ENCODE measurements around the gene DDX42.

The DDX42 gene, protein sequence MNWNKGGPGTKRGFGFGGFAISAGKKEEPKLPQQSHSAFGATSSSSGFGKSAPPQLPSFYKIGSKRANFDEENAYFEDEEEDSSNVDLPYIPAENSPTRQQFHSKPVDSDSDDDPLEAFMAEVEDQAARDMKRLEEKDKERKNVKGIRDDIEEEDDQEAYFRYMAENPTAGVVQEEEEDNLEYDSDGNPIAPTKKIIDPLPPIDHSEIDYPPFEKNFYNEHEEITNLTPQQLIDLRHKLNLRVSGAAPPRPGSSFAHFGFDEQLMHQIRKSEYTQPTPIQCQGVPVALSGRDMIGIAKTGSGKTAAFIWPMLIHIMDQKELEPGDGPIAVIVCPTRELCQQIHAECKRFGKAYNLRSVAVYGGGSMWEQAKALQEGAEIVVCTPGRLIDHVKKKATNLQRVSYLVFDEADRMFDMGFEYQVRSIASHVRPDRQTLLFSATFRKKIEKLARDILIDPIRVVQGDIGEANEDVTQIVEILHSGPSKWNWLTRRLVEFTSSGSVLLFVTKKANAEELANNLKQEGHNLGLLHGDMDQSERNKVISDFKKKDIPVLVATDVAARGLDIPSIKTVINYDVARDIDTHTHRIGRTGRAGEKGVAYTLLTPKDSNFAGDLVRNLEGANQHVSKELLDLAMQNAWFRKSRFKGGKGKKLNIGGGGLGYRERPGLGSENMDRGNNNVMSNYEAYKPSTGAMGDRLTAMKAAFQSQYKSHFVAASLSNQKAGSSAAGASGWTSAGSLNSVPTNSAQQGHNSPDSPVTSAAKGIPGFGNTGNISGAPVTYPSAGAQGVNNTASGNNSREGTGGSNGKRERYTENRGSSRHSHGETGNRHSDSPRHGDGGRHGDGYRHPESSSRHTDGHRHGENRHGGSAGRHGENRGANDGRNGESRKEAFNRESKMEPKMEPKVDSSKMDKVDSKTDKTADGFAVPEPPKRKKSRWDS

DNA sequence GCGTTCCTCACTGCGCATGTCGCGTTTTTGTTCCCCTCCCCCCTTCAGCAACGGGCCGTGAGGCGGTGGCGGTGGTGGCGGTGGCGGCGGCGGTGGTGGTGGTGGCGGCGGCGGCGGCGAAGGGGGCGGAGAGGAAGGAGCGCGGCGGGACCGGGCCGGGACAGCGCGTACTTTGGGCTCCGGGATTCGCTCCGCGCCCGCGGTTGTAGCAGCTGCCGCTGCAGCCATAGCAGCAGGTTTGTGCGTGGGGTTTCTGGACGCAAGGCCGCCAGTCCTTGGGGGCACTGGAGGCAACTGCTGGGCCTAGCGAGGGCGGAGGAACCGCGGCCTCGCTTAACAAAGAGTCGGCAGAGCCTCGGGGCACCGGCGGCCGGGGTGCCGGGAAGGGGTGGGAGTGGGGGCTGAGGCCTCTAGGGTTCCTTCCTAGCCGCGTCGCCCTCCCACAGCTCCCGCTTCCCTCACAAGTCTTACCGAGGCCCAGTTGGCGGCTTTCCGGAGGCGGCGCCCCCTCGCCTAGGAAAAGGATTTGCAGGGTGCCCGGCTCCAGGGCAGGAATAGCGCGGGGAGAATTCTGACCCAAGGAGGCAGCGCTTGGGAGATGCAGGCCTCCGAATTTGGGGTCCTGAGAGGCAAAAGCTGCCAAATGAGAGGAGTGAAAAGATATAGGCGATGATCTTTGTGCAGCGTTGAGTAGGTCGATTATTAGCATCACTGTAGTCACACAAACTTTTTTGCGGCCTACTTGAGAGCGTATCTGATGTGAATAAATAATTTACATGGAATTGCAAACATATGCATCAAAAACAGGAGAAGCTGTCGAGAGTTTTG, at the start of gene DDX42:
Gene DDX42, plus strand, starts transcription at position 30 of the 828 bp plus-strand sequence. CDS start 12,880 bp downstream, outside the sequence.
- TF ChIP-seq, protein P1, sequence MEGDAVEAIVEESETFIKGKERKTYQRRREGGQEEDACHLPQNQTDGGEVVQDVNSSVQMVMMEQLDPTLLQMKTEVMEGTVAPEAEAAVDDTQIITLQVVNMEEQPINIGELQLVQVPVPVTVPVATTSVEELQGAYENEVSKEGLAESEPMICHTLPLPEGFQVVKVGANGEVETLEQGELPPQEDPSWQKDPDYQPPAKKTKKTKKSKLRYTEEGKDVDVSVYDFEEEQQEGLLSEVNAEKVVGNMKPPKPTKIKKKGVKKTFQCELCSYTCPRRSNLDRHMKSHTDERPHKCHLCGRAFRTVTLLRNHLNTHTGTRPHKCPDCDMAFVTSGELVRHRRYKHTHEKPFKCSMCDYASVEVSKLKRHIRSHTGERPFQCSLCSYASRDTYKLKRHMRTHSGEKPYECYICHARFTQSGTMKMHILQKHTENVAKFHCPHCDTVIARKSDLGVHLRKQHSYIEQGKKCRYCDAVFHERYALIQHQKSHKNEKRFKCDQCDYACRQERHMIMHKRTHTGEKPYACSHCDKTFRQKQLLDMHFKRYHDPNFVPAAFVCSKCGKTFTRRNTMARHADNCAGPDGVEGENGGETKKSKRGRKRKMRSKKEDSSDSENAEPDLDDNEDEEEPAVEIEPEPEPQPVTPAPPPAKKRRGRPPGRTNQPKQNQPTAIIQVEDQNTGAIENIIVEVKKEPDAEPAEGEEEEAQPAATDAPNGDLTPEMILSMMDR (IDR thresholded peaks at IDR 0.05; ENCODE audit: control insufficient read depth, extremely low read depth, insufficient read depth), result 0 out of 2 replicates have a peak, but pooled peaks have one; percentile 10
- no peak for DNase-seq (ENCODE audit: low read depth)
- peak within 1 kb of the TSS; percentile 100 for H3K4me3 ChIP-seq (ENCODE audit: low read depth, low read length)

DNA sequence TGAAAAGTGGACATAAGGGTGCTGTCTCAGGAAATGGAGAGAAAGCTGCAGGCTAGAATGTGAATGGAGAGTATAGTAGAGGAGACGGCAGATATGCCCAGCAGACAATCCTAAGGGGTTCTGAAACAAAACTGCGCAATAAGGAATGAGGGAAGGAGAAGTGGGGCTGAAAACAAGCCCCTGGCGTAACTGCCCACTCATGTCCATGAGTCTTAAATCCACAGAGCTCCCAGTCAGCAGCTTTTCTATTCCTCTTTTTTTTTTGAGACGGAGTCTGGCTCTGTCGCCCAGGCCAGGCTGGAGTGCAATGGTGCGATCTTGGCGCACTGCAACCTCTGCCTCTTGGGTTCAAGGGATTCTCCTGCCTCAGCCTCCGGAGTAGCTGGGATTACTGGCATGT, 38.3 kb upstream of the DDX42 start:
- TF ChIP-seq, protein P1 (IDR thresholded peaks at IDR 0.05; ENCODE audit: control insufficient read depth, extremely low read depth, insufficient read depth), result no peak
- no peak for DNase-seq (ENCODE audit: low read depth)
- H3K4me3 ChIP-seq (ENCODE audit: low read depth, low read length), result no peak overlapping the region

DNA sequence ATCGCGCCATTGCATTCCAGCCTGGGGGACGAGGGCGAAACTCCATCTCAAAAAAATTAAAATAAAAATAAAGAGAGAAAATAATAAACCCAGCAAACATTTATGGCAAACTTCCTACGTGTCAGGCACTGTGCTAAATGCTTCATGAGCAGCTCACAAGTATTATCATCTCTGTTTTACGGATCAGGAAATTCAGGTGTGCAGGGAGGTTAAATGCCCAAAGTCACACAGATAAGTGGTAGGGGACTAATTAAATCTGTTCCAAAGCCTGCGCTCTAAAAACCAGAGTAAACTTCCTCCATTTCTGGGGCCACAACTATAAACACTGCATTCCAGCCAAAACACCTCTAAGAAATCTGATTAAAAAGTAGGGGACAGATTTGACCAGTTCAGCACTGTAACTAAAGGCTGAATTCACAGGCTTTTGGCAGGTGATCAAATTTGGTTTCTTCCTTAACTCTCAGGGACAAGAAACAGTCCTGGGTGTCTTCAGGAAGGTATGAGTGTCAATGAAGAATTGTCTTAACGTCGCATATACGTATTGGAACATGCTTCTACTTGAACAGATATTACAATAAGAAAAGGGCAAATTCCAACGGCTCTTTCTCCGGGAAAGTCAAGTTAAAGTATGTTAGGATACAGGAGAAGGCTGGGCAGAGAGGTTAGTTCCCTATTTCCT, 33.4 kb upstream of the DDX42 start:
- H3K4me3 ChIP-seq (ENCODE audit: low read depth, low read length), result peak overlapping the region; percentile 83
- no peak for DNase-seq (ENCODE audit: low read depth)
- TF ChIP-seq, protein P1 (IDR thresholded peaks at IDR 0.05; ENCODE audit: control insufficient read depth, extremely low read depth, insufficient read depth), result no peak

- DNase-seq (ENCODE audit: low read depth), result no peak
- peak overlapping the region; percentile 83 for H3K4me3 ChIP-seq (ENCODE audit: low read depth, low read length)
Observed at GRCh38 chr17:63741143-63741407, 32.9 kb upstream of the DDX42 start.

GRCh38 chr17:63741408-63742173, 32.4 kb upstream of the DDX42 start, which contains the start of gene STRADA:
TSS of gene STRADA (minus strand) at chr17:63741799. CDS start at chr17:63728369, 13,430 bp downstream.
- DNase-seq (ENCODE audit: low read depth), result peak; percentile 99
- H3K4me3 ChIP-seq (ENCODE audit: low read depth, low read length), result peak within 1 kb of the TSS; percentile 83
- TF ChIP-seq, protein P1 (IDR thresholded peaks at IDR 0.05; ENCODE audit: control insufficient read depth, extremely low read depth, insufficient read depth), result no peak

More at GRCh38 chr17:63741143-63741407, 32.9 kb upstream of the DDX42 start:
- TF ChIP-seq, protein P1 (IDR thresholded peaks at IDR 0.05; ENCODE audit: control insufficient read depth, extremely low read depth, insufficient read depth), result no peak
